Stomach smooth muscle (tissue), 2 donors: ENCODE data around the gene CNTNAP3B.
A peak's percentile ranks its signal among the peaks of the same experiment; 100 is the strongest.
"Not testable (repeated sequence)": the region's sequence is repeated elsewhere in the genome, so short reads cannot be mapped to it uniquely, and the experiment has no call there.

ENCODE experiments used
- H3K27ac ChIP-seq: one replicate; pipeline ENCODE4 v1.7.0; 2013; ENCODE audit warnings: mild to moderate bottlenecking, low read length, inconsistent platforms
- H3K27me3 ChIP-seq, 2 donors: one replicate each; pipeline ENCODE4 v1.7.0; 2013; ENCODE audit warnings: low read length in 2 of 2; ENCODE audit not compliant: insufficient read depth in 2 of 2, control insufficient read depth in 1 of 2
- H3K36me3 ChIP-seq, 2 donors: one replicate each; pipeline ENCODE4 v1.7.0; 2013; ENCODE audit warnings: low read length in 2 of 2; ENCODE audit not compliant: control insufficient read depth in 2 of 2, insufficient read depth in 2 of 2
- H3K4me1 ChIP-seq: one replicate; pipeline ENCODE4 v1.7.0; 2013; ENCODE audit warnings: low read length; ENCODE audit not compliant: control insufficient read depth, insufficient read depth
- H3K4me3 ChIP-seq, 2 donors: one replicate each; pipeline ENCODE4 v1.7.0; 2013; ENCODE audit warnings: low read length in 2 of 2
- H3K9ac ChIP-seq, 2 donors: one replicate each; pipeline ENCODE4 v1.7.0; 2013; ENCODE audit warnings: low read length in 2 of 2, mild to moderate bottlenecking in 1 of 2
- H3K9me3 ChIP-seq, 2 donors: one replicate each; pipeline ENCODE4 v1.7.0; 2013; ENCODE audit warnings: low read length in 2 of 2; ENCODE audit not compliant: control insufficient read depth in 2 of 2
- donor health status: healthy.
- donor health status: Pancreatic carcinoma.

The CNTNAP3B gene

GRCh38 chr9:42129073-42129729 lies at the start of gene CNTNAP3B:
Gene CNTNAP3B (minus strand): TSS chr9:42129426. CDS start chr9:42129094, 332 bp downstream.
- not testable (repeated sequence) for H3K9ac ChIP-seq, H3K27me3 ChIP-seq, H3K27ac ChIP-seq, H3K9me3 ChIP-seq, H3K36me3 ChIP-seq, H3K4me1 ChIP-seq
- peak within 1 kb of the TSS in 1 of 2 donors; percentile 69 for H3K4me3 ChIP-seq

- H3K36me3 ChIP-seq, H3K27ac ChIP-seq, H3K4me3 ChIP-seq, H3K9ac ChIP-seq, H3K9me3 ChIP-seq, H3K4me1 ChIP-seq, H3K27me3 ChIP-seq: not testable (repeated sequence)
Measured at GRCh38 chr9:42160299-42160698, 31.1 kb upstream of the CNTNAP3B start.

GRCh38 chr9:42127056-42127841 lies 2.0 kb downstream of the CNTNAP3B start:
- H3K4me1 ChIP-seq, H3K27me3 ChIP-seq, H3K36me3 ChIP-seq, H3K9me3 ChIP-seq, H3K27ac ChIP-seq: not testable (repeated sequence)
- Histone ChIP-seq H3K9ac (peak overlapping the region; percentile 5 to 31), H3K4me3 (peak overlapping the region; percentile 69 to 70)

- not testable (repeated sequence) for H3K9me3 ChIP-seq, H3K36me3 ChIP-seq, H3K4me3 ChIP-seq, H3K4me1 ChIP-seq, H3K9ac ChIP-seq, H3K27me3 ChIP-seq, H3K27ac ChIP-seq
Measured at GRCh38 chr9:42121007-42121406, 8.2 kb downstream of the CNTNAP3B start.

- not testable (repeated sequence) for H3K36me3 ChIP-seq, H3K9ac ChIP-seq, H3K4me1 ChIP-seq
Measured at GRCh38 chr9:42095929-42096328, 33.3 kb downstream of the CNTNAP3B start.

GRCh38 chr9:42084559-42084952 lies 44.7 kb downstream of the CNTNAP3B start:
- not testable (repeated sequence) for H3K4me1 ChIP-seq, H3K9ac ChIP-seq, H3K36me3 ChIP-seq, H3K27me3 ChIP-seq, H3K9me3 ChIP-seq, H3K4me3 ChIP-seq, H3K27ac ChIP-seq

More at GRCh38 chr9:42095929-42096328, 33.3 kb downstream of the CNTNAP3B start:
- H3K9me3 ChIP-seq, H3K27ac ChIP-seq, H3K4me3 ChIP-seq, H3K27me3 ChIP-seq: not testable (repeated sequence)

GRCh38 chr9:42083877-42084558 lies 45.2 kb downstream of the CNTNAP3B start:
- not testable (repeated sequence) for H3K4me3 ChIP-seq, H3K9ac ChIP-seq, H3K9me3 ChIP-seq, H3K36me3 ChIP-seq, H3K27me3 ChIP-seq, H3K27ac ChIP-seq, H3K4me1 ChIP-seq

GRCh38 chr9:42080376-42080775 lies 48.9 kb downstream of the CNTNAP3B start:
- H3K4me3 ChIP-seq, H3K9me3 ChIP-seq, H3K27ac ChIP-seq, H3K27me3 ChIP-seq, H3K9ac ChIP-seq, H3K36me3 ChIP-seq, H3K4me1 ChIP-seq: not testable (repeated sequence)

- H3K27me3 ChIP-seq, H3K9ac ChIP-seq, H3K27ac ChIP-seq, H3K36me3 ChIP-seq, H3K4me3 ChIP-seq, H3K9me3 ChIP-seq, H3K4me1 ChIP-seq: not testable (repeated sequence)
Measured at GRCh38 chr9:42074868-42075267, 54.4 kb downstream of the CNTNAP3B start.

GRCh38 chr9:42071026-42071425 lies 58.2 kb downstream of the CNTNAP3B start:
- H3K4me3 ChIP-seq, H3K27me3 ChIP-seq, H3K9ac ChIP-seq, H3K9me3 ChIP-seq, H3K27ac ChIP-seq, H3K36me3 ChIP-seq, H3K4me1 ChIP-seq: not testable (repeated sequence)
